A549 (cell line): Measurements from ENCODE around the gene FAM114A2. TPM values are rescaled to one million over a fixed set of nuclear protein-coding genes. Genes with fewer than 3 reads are reported as not detected.

Experiments used
- ATAC-seq, 2 experiments: fragments of 200-7000 bp in 1 of 2; fragments of >200 bp in 1 of 2; cut with Nextera tagmentation in 1 of 2; cut with Tn5 transposase in 1 of 2; 3 replicates each; pipeline versions ENCODE4 v1.8.0 to v1.9.1; 2018 to 2020; ENCODE audit warnings: mild to moderate bottlenecking in 1 of 2, moderate library complexity in 1 of 2
- CTCF ChIA-PET: fragments of 300-600 bp; sonication (Branson Sonifier 250); formaldehyde crosslinking; extraction: SDS; loops from one replicate; lab custom pipeline; 2021; ENCODE audit warnings: antibody characterized with exemption, inconsistent platforms; lab: Yijun Ruan, JAX
- POLR2A ChIA-PET: fragments of 350-600 bp; formaldehyde crosslinking; extraction: SDS; loops from one replicate; lab custom pipeline; 2021; ENCODE audit warnings: antibody characterized with exemption, inconsistent platforms; lab: Yijun Ruan, JAX
- DNase-seq, 2 experiments: peaks; one replicate each; pipeline versions ENCODE4 v3.0.0 to v3.0.0-alpha.2; 2011 to 2016; ENCODE audit warnings: low read depth in 1 of 2, low spot score in 1 of 2
- FAIRE-seq: peaks from 2 replicates; lab custom pipeline; 2011; peaks lifted over from hg19 to GRCh38; lab: Jason Lieb, UNC
- H3K27ac ChIP-seq, 2 experiments: fragments of >200 bp; sonication (Bioruptor Twin); formaldehyde crosslinking; 3 replicates each; pipeline ENCODE4 v1.5.1; 2016 to 2017
- H3K4me1 ChIP-seq: fragments of >200 bp; sonication (Bioruptor Twin); formaldehyde crosslinking; 3 replicates; pipeline ENCODE4 v1.6.1; 2016
- H3K4me2 ChIP-seq: fragments of >200 bp; sonication (Bioruptor Twin); formaldehyde crosslinking; 3 replicates; pipeline ENCODE4 v1.6.1; 2016
- H3K4me3 ChIP-seq: fragments of >200 bp; sonication (Bioruptor Twin); formaldehyde crosslinking; 3 replicates; pipeline ENCODE4 v1.5.1; 2016
- H3K9me3 ChIP-seq: fragments of >200 bp; sonication (Bioruptor Twin); formaldehyde crosslinking; 3 replicates; pipeline ENCODE4 v1.6.1; 2016
- CBX2 ChIP-seq: fragments of 200-600 bp; sonication (generic); IDR thresholded peaks from 2 replicates; pipeline ENCODE4 v1.6.1; 2016; ENCODE audit warnings: low read depth, mild to moderate bottlenecking, borderline replicate concordance
- CEBPB ChIP-seq, 2 experiments: fragments of >200 bp in 1 of 2; sonication (Bioruptor Twin) in 1 of 2; formaldehyde crosslinking in 1 of 2; IDR thresholded peaks; 2 replicates each; pipeline ENCODE4 v1.6.1; 2012 to 2016
- CHD4 ChIP-seq: fragments of 200-600 bp; sonication (generic); IDR thresholded peaks from 2 replicates; pipeline ENCODE4 v1.6.1; 2016; ENCODE audit warnings: antibody characterized with exemption, mild to moderate bottlenecking, borderline replicate concordance
- EHMT2 ChIP-seq: fragments of 200-600 bp; sonication (generic); IDR thresholded peaks from 2 replicates; pipeline ENCODE4 v1.6.1; 2016; ENCODE audit warnings: antibody characterized with exemption, low read depth, mild to moderate bottlenecking, moderate library complexity
- EP300 ChIP-seq, 2 experiments: fragments of >200 bp; sonication (Bioruptor Twin); formaldehyde crosslinking; IDR thresholded peaks; 2 replicates in 1 of 2; 3 replicates in 1 of 2; pipeline ENCODE4 v1.6.1; 2016 to 2017
- FOSL2 ChIP-seq, 2 experiments: fragments of 450-650 bp in 1 of 2; fragments of >200 bp in 1 of 2; sonication (Bioruptor Twin) in 1 of 2; formaldehyde crosslinking; IDR thresholded peaks; 2 replicates each; pipeline versions ENCODE4 v1.5.0 to v1.6.1; 2016 to 2020; ENCODE audit warnings: mild to moderate bottlenecking in 1 of 2, moderate library complexity in 1 of 2
- FOXS1 ChIP-seq: fragments of 250-450 bp; sonication (Bioruptor Pico); IDR thresholded peaks from 2 replicates; pipeline ENCODE4 v1.5.0; 2020; ENCODE audit warnings: mild to moderate bottlenecking, moderate library complexity
- GATA3 ChIP-seq: IDR thresholded peaks from 2 replicates; pipeline ENCODE4 v1.6.1; 2012; ENCODE audit warnings: borderline replicate concordance
- HDAC2 ChIP-seq: fragments of 200-600 bp; sonication (generic); IDR thresholded peaks from 2 replicates; pipeline ENCODE4 v1.6.1; 2016
- HES2 ChIP-seq: fragments of >200 bp; sonication (Bioruptor Twin); formaldehyde crosslinking; IDR thresholded peaks from 2 replicates; pipeline ENCODE4 v1.6.1; 2016
- HOXA7 ChIP-seq: fragments of 250-450 bp; sonication (Bioruptor Pico); IDR thresholded peaks from 2 replicates; pipeline ENCODE4 v1.5.0; 2020; ENCODE audit warnings: mild to moderate bottlenecking, moderate library complexity
- KDM1A ChIP-seq: fragments of 200-600 bp; sonication (generic); IDR thresholded peaks from 2 replicates; pipeline ENCODE4 v1.6.1; 2016; ENCODE audit warnings: low read depth, mild to moderate bottlenecking
- MAX ChIP-seq: IDR thresholded peaks from 2 replicates; pipeline ENCODE4 v1.6.1; 2012
- MYC ChIP-seq: IDR thresholded peaks from 2 replicates; pipeline ENCODE4 v1.6.1; 2012; ENCODE audit warnings: mild to moderate bottlenecking, inconsistent platforms, low read length, improper control_type of control experiment, borderline replicate concordance
- NFE2L2 ChIP-seq: fragments of 150-350 bp; conservative IDR thresholded peaks from 2 replicates; pipeline ENCODE4 v1.6.1; 2014; ENCODE audit warnings: low read length
- PBX3 ChIP-seq: IDR thresholded peaks from 2 replicates; pipeline ENCODE4 v1.6.1; 2012
- POLR2A ChIP-seq: IDR thresholded peaks from 2 replicates; pipeline ENCODE4 v1.6.1; 2012; ENCODE audit warnings: mild to moderate bottlenecking, low read length
- RARB ChIP-seq: fragments of 250-450 bp; sonication (Bioruptor Pico); IDR thresholded peaks from 2 replicates; pipeline ENCODE4 v1.8.0; 2021; ENCODE audit warnings: mild to moderate bottlenecking, moderate library complexity
- REST ChIP-seq: fragments of 200-600 bp; sonication (generic); IDR thresholded peaks from 2 replicates; pipeline ENCODE4 v1.6.1; 2016; ENCODE audit warnings: antibody characterized with exemption, mild to moderate bottlenecking, moderate library complexity
- RFX5 ChIP-seq: fragments of 450-650 bp; IDR thresholded peaks from 2 replicates; pipeline ENCODE4 v1.7.1; 2014; ENCODE audit warnings: antibody characterized with exemption, mild to moderate bottlenecking, moderate library complexity
- SMC3 ChIP-seq: fragments of >200 bp; sonication (Bioruptor Twin); formaldehyde crosslinking; IDR thresholded peaks from 3 replicates; pipeline ENCODE4 v1.6.1; 2018; ENCODE audit warnings: inconsistent platforms
- TP53 ChIP-seq: fragments of 250-450 bp; sonication (Bioruptor Pico); IDR thresholded peaks from 2 replicates; pipeline ENCODE4 v1.5.0; 2021; ENCODE audit warnings: mild to moderate bottlenecking, moderate library complexity
- ZFP36 ChIP-seq: fragments of 450-650 bp; IDR thresholded peaks from 2 replicates; pipeline ENCODE4 v1.6.1; 2014; ENCODE audit warnings: borderline replicate concordance; ENCODE audit not compliant: partially characterized antibody
- WGBS: methylation state at CpG from one replicate; pipeline ENCODE4 v1.1.6; 2017; ENCODE audit errors: missing lambda C conversion rate; 5-methylcytosine and 5-hydroxymethylcytosine counted together
- polyA plus RNA-seq, 4 experiments: library from polyadenylated mRNA; depleted of rRNA in 3 of 4; stranded (reverse); fragments of >200 nt; fragmentation: RNase III in 1 of 4; extraction: RNeasy Plus Mini Kit Qiagen cat#74134 plus additional on column Dnase treatment in 1 of 4; gene quantifications; 2 replicates in 3 of 4; 3 replicates in 1 of 4; pipeline ENCODE4 v1.2.3, GENCODE V29; 2011 to 2017

The FAM114A2 gene
- polyA plus RNA-seq, 2 of the 4 experiments (the other 2 are of a cell fraction) = 14.6 to 21.3 TPM

- no peak for TF ChIP-seq PBX3
- TF ChIP-seq HES2 = no peak
- TF ChIP-seq FOXS1 (CRISPR knock-in tag) = no peak
- no peak for TF ChIP-seq FOSL2 (IDR thresholded peaks at IDR 0.05)
- TF ChIP-seq FOSL2 (CRISPR knock-in tag; IDR thresholded peaks at IDR 0.05) = no peak
These were observed 81.5 kb downstream of the FAM114A2 start (continued) for GRCh38 chr5:153957205-153957604.

- H3K4me3 ChIP-seq = no peak overlapping the region
- FAIRE-seq (no peak), ATAC-seq (no peak), DNase-seq (no peak)
- CTCF ChIA-PET = interaction anchor here (0.7 to 1.2 kb wide), 2 partner anchors 11 to 1411 kb away, joined by 3 read pairs; no protein-coding TSS in a partner anchor
- POLR2A ChIA-PET = no interaction called here
- no peaks in the 10 kb centered on the region for H3K9me3 ChIP-seq
- WGBS = 18% methylated on average over 3 of the region's 3 CpGs
- H3K4me1 ChIP-seq = no peaks in the 10 kb centered on the region
- H3K27ac ChIP-seq = no peak overlapping the region
- TF ChIP-seq ZFP36 = no peak
- TF ChIP-seq POLR2A = no peak
- TF ChIP-seq RARB (CRISPR knock-in tag) = no peak
- TF ChIP-seq CEBPB (IDR thresholded peaks at IDR 0.05) = no peak
- no peak for TF ChIP-seq CHD4
- H3K4me2 ChIP-seq = no peak overlapping the region
These were observed 85.3 kb downstream of the FAM114A2 start for GRCh38 chr5:153953411-153953810.

- ChIA-PET POLR2A (no interaction called here), CTCF (interaction anchor here (1.9 kb wide), 1 partner anchor 12 kb away, joined by 10 read pairs; no protein-coding TSS in a partner anchor)
- TF ChIP-seq FOSL2 (IDR thresholded peaks at IDR 0.05) (no peak), FOSL2 (CRISPR knock-in tag; IDR thresholded peaks at IDR 0.05) (no peak), FOXS1 (CRISPR knock-in tag) (no peak), NFE2L2 (no peak), EP300 (IDR thresholded peaks at IDR 0.05) (no peak), EHMT2 (no peak), MAX (no peak)
- H3K9me3 ChIP-seq = no peaks in the 10 kb centered on the region
- FAIRE-seq (no peak), DNase-seq (no peak), ATAC-seq (no peak)
- no peak overlapping the region for H3K27ac ChIP-seq
- WGBS = 39% methylated on average over 2 of the region's 2 CpGs
- H3K4me2 ChIP-seq = no peak overlapping the region
- H3K4me1 ChIP-seq = no peaks in the 10 kb centered on the region
- H3K4me3 ChIP-seq = no peak overlapping the region
These were observed 85.8 kb downstream of the FAM114A2 start for GRCh38 chr5:153952893-153953292.

GRCh38 chr5:153952057-153952456 is 86.7 kb downstream of the FAM114A2 start:
- no peak overlapping the region for H3K27ac ChIP-seq
- no peaks in the 10 kb centered on the region for H3K4me1 ChIP-seq
- H3K4me3 ChIP-seq = no peak overlapping the region
- DNase-seq (no peak), FAIRE-seq (no peak), ATAC-seq (no peak)
- no peak overlapping the region for H3K4me2 ChIP-seq
- TF ChIP-seq KDM1A = no peak
- TF ChIP-seq HES2 = no peak
- ChIA-PET POLR2A (no interaction called here), CTCF (interaction anchor here (1.3 to 2.1 kb wide), 4 partner anchors 8 to 455 kb away, joined by 3 to 10 read pairs (median 6); no protein-coding TSS in a partner anchor)
- H3K9me3 ChIP-seq = no peaks in the 10 kb centered on the region
- 0% methylated on average over 1 of the region's 1 CpG for WGBS

- no peak for FAIRE-seq
- POLR2A ChIA-PET = no interaction called here
- TF ChIP-seq EHMT2 (no peak), REST (no peak), GATA3 (no peak), RFX5 (no peak), MYC (no peak), HOXA7 (no peak), CBX2 (no peak), POLR2A (no peak), SMC3 (no peak), CEBPB (IDR thresholded peaks at IDR 0.05) (no peak), TP53 (CRISPR knock-in tag) (no peak), HDAC2 (no peak)
These were observed 97.4 kb downstream of the FAM114A2 start for GRCh38 chr5:153941265-153941664.

More at GRCh38 chr5:153941265-153941664, 97.4 kb downstream of the FAM114A2 start:
- Histone ChIP-seq H3K27ac (no peak overlapping the region), H3K4me3 (no peak overlapping the region), H3K4me2 (no peak overlapping the region), H3K9me3 (peaks cover 16% of the 10 kb centered on the region; the same call in 2 of the 3 replicates), H3K4me1 (no peaks in the 10 kb centered on the region)
- no peak for DNase-seq
- CTCF ChIA-PET = no interaction called here
- ATAC-seq = no peak
- WGBS = 3% methylated on average over 3 of the region's 3 CpGs
